Measurements from ENCODE around the gene TIPARP. TPM values are rescaled to one million over a fixed set of nuclear protein-coding genes. Genes with fewer than 3 reads are reported as not detected.

Gene TIPARP
- total RNA-seq, 1 experiment from 2014 or later: 15.8 TPM

GRCh38 chr3:156682501-156682900, 8.1 kb downstream of the TIPARP start:
- no peak overlapping the region for H3K4me3 Mint-ChIP-seq (ENCODE audit: unreplicated experiment)
- H3K27ac Mint-ChIP-seq (ENCODE audit: unreplicated experiment): no peak overlapping the region
- TF ChIP-seq CTCF (IDR thresholded peaks at IDR 0.05; ENCODE audit: insufficient read depth in 1 of 2, low read depth in 1 of 2, low read length in 1 of 2, severe bottlenecking in 1 of 2, unreplicated experiment in 1 of 2): no peak
- H3K4me1 Mint-ChIP-seq (ENCODE audit: low read depth, unreplicated experiment): peaks cover 20% of the 10 kb centered on the region
- DNase-seq: no peak
- peaks cover 24% of the 10 kb centered on the region for H3K4me1 ChIP-seq
- ChIA-PET CTCF (no interaction called here), POLR2A (no interaction called here)
- peaks cover 38% of the 10 kb centered on the region for H3K36me3 Mint-ChIP-seq (ENCODE audit: insufficient read depth, unreplicated experiment)
- H3K27me3 Mint-ChIP-seq (ENCODE audit: insufficient read depth, unreplicated experiment): no peaks in the 10 kb centered on the region
- H3K27me3 ChIP-seq (replicated peaks; ENCODE audit: control insufficient read depth, insufficient read depth, low read length): no peaks in the 10 kb centered on the region
- no peaks in the 10 kb centered on the region for H3K9me3 Mint-ChIP-seq (ENCODE audit: unreplicated experiment)
- no TSS peak for BruUV-seq (replicated peaks)
- no peak overlapping the region for H3K4me3 ChIP-seq (ENCODE audit: low read depth, low read length)
- intact Hi-C loops (cut with micrococcal nuclease; ENCODE audit: unreplicated experiment): no loop called here
- no peaks in the 10 kb centered on the region for H3K9me3 ChIP-seq
- H3K36me3 ChIP-seq (ENCODE audit: control insufficient read depth, insufficient read depth, low read length): no peaks in the 10 kb centered on the region

GRCh38 chr3:156682963-156683362, 8.6 kb downstream of the TIPARP start:
- no TSS peak for BruUV-seq (replicated peaks)
- Histone ChIP-seq H3K9me3 (no peaks in the 10 kb centered on the region), H3K27me3 (replicated peaks; ENCODE audit: control insufficient read depth, insufficient read depth, low read length) (no peaks in the 10 kb centered on the region), H3K36me3 (ENCODE audit: control insufficient read depth, insufficient read depth, low read length) (no peaks in the 10 kb centered on the region), H3K4me1 (peaks cover 26% of the 10 kb centered on the region), H3K4me3 (ENCODE audit: low read depth, low read length) (no peak overlapping the region)
- Mint-ChIP-seq H3K4me1 (ENCODE audit: low read depth, unreplicated experiment) (peaks cover 20% of the 10 kb centered on the region), H3K36me3 (ENCODE audit: insufficient read depth, unreplicated experiment) (peaks cover 34% of the 10 kb centered on the region), H3K27ac (ENCODE audit: unreplicated experiment) (no peak overlapping the region), H3K27me3 (ENCODE audit: insufficient read depth, unreplicated experiment) (no peaks in the 10 kb centered on the region), H3K9me3 (ENCODE audit: unreplicated experiment) (no peaks in the 10 kb centered on the region), H3K4me3 (ENCODE audit: unreplicated experiment) (no peak overlapping the region)
- intact Hi-C loops (cut with micrococcal nuclease; ENCODE audit: unreplicated experiment): no loop called here
- DNase-seq: no peak
- ChIA-PET POLR2A (no interaction called here), CTCF (no interaction called here)
- no peak for TF ChIP-seq CTCF (IDR thresholded peaks at IDR 0.05; ENCODE audit: insufficient read depth in 1 of 2, low read depth in 1 of 2, low read length in 1 of 2, severe bottlenecking in 1 of 2, unreplicated experiment in 1 of 2)

- peaks cover 16% of the 10 kb centered on the region for H3K36me3 Mint-ChIP-seq (ENCODE audit: insufficient read depth, unreplicated experiment)
- POLR2A ChIA-PET: interaction anchor here (0.6 kb wide), 1 partner anchor 227 kb away, joined by 3 read pairs; no protein-coding TSS in a partner anchor
- no peak for DNase-seq
Observed at GRCh38 chr3:156685198-156685597, 10.8 kb downstream of the TIPARP start.

More at GRCh38 chr3:156685198-156685597, 10.8 kb downstream of the TIPARP start:
- Histone ChIP-seq H3K36me3 (ENCODE audit: control insufficient read depth, insufficient read depth, low read length) (no peaks in the 10 kb centered on the region), H3K4me1 (peaks cover 40% of the 10 kb centered on the region), H3K27me3 (replicated peaks; ENCODE audit: control insufficient read depth, insufficient read depth, low read length) (no peaks in the 10 kb centered on the region), H3K4me3 (ENCODE audit: low read depth, low read length) (no peak overlapping the region), H3K9me3 (no peaks in the 10 kb centered on the region)
- no peak overlapping the region for H3K4me3 Mint-ChIP-seq (ENCODE audit: unreplicated experiment)
- intact Hi-C loops (cut with micrococcal nuclease; ENCODE audit: unreplicated experiment): no loop called here
- no peaks in the 10 kb centered on the region for H3K9me3 Mint-ChIP-seq (ENCODE audit: unreplicated experiment)
- no peaks in the 10 kb centered on the region for H3K27me3 Mint-ChIP-seq (ENCODE audit: insufficient read depth, unreplicated experiment)
- CTCF ChIA-PET: no interaction called here
- H3K4me1 Mint-ChIP-seq (ENCODE audit: low read depth, unreplicated experiment): peaks cover 33% of the 10 kb centered on the region
- no TSS peak for BruUV-seq (replicated peaks)
- no peak for TF ChIP-seq CTCF (IDR thresholded peaks at IDR 0.05; ENCODE audit: insufficient read depth in 1 of 2, low read depth in 1 of 2, low read length in 1 of 2, severe bottlenecking in 1 of 2, unreplicated experiment in 1 of 2)
- H3K27ac Mint-ChIP-seq (ENCODE audit: unreplicated experiment): no peak overlapping the region
